Immature natural killer cell (primary cell): ENCODE measurements around the gene SAG. TPM values are rescaled to one million over a fixed set of nuclear protein-coding genes. Genes with fewer than 3 reads are reported as not detected.

Experiments
- DNase-seq, 3 donors: peaks; one replicate each; pipeline ENCODE4 v3.0.0; 2022; ENCODE audit warnings: mixed read lengths in 1 of 3
- H3K27ac Mint-ChIP-seq, 6 donors: one replicate each; pipeline ENCODE4 v1.8.0; 2020; ENCODE audit warnings: mixed read lengths in 6 of 6, mild to moderate bottlenecking in 5 of 6, inconsistent platforms in 4 of 6, moderate library complexity in 3 of 6
- H3K27me3 Mint-ChIP-seq, 3 donors: one replicate each; pipeline ENCODE4 v1.8.0; 2020 to 2021; ENCODE audit warnings: low read depth in 3 of 3, mild to moderate bottlenecking in 3 of 3, mixed read lengths in 3 of 3, moderate library complexity in 3 of 3, inconsistent platforms in 1 of 3
- H3K36me3 Mint-ChIP-seq, 3 donors: one replicate each; pipeline ENCODE4 v1.8.0; 2020; ENCODE audit warnings: mixed read lengths in 3 of 3, inconsistent platforms in 2 of 3, mild to moderate bottlenecking in 2 of 3
- H3K4me1 Mint-ChIP-seq, 2 donors: one replicate each; pipeline ENCODE4 v1.8.0; 2020; ENCODE audit warnings: inconsistent platforms in 2 of 2, mild to moderate bottlenecking in 2 of 2, mixed read lengths in 2 of 2, moderate library complexity in 1 of 2
- H3K4me3 Mint-ChIP-seq, 5 donors: one replicate each; pipeline ENCODE4 v1.8.0; 2020; ENCODE audit warnings: mild to moderate bottlenecking in 5 of 5, mixed read lengths in 5 of 5, inconsistent platforms in 3 of 5, moderate library complexity in 3 of 5
- H3K9me3 Mint-ChIP-seq, 6 donors: one replicate each; pipeline ENCODE4 v1.8.0; 2020; ENCODE audit warnings: mild to moderate bottlenecking in 6 of 6, mixed read lengths in 6 of 6, inconsistent platforms in 4 of 6, moderate library complexity in 3 of 6
- polyA plus RNA-seq, 3 donors: library from polyadenylated mRNA; unstranded; fragments of 300-500 nt; fragmentation: Illumina TruSeq; gene quantifications; one replicate each; pipeline ENCODE4 v1.2.3, GENCODE V29; 2021

Gene SAG
- polyA plus RNA-seq, 3 donors from 2014 or later = not detected

- H3K27me3 Mint-ChIP-seq = peaks cover 7 to 21% (median 16%) of the 10 kb centered on the region in 3 donors
- peaks cover 57 to 70% of the 10 kb centered on the region in 2 donors for H3K4me1 Mint-ChIP-seq
- peak overlapping the region; percentile 55 to 98 (median 88) for H3K27ac Mint-ChIP-seq
- peaks cover 43 to 65% (median 57%) of the 10 kb centered on the region in 3 donors for H3K36me3 Mint-ChIP-seq
- no peak for DNase-seq
- H3K4me3 Mint-ChIP-seq = peak overlapping the region in 3 of 5 donors; percentile 17 to 54 (median 51)
- no peaks in the 10 kb centered on the region for H3K9me3 Mint-ChIP-seq
Observed at GRCh38 chr2:233271693-233272092, 35.9 kb upstream of the SAG start.

GRCh38 chr2:233273120-233273519 is 34.5 kb upstream of the SAG start:
- peaks cover 47 to 56% of the 10 kb centered on the region in 2 donors for H3K4me1 Mint-ChIP-seq
- peaks cover 3 to 12% (median 8%) of the 10 kb centered on the region in 3 donors for H3K27me3 Mint-ChIP-seq
- no peak overlapping the region for H3K4me3 Mint-ChIP-seq
- H3K36me3 Mint-ChIP-seq = peaks cover 50 to 71% (median 62%) of the 10 kb centered on the region in 3 donors
- no peaks in the 10 kb centered on the region for H3K9me3 Mint-ChIP-seq
- peak overlapping the region in 4 of 6 donors; percentile 61 to 98 (median 84) for H3K27ac Mint-ChIP-seq
- DNase-seq = no peak

DNA sequence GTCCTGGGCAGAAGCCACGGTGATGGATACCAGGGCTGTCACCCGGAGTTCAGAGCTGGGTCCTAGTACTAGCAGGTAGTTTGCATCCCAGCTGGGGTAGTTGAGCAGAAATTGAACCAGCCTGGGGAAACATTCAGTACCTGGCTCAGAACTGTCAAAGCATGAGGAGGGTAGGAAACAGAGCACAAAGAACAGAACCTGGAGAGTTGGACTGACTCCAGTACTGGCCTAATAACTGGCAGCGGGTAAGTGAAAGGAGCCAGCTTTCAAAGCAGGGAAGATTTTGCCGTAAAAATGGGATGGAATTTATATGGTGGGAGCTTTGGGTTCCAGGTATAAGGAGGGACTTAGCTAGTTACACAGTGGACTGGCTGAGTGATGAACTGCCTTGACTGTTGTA is 32.4 kb upstream of the SAG start:
- peaks cover 57 to 87% (median 70%) of the 10 kb centered on the region in 3 donors for H3K36me3 Mint-ChIP-seq
- H3K9me3 Mint-ChIP-seq = no peaks in the 10 kb centered on the region
- DNase-seq = no peak
- peaks cover 28 to 38% of the 10 kb centered on the region in 2 donors for H3K4me1 Mint-ChIP-seq
- H3K27me3 Mint-ChIP-seq = peaks cover 0 to 6% (median 4%) of the 10 kb centered on the region in 3 donors
- H3K27ac Mint-ChIP-seq = peak overlapping the region in 4 of 6 donors; percentile 13 to 67 (median 35)
- no peak overlapping the region for H3K4me3 Mint-ChIP-seq

DNA sequence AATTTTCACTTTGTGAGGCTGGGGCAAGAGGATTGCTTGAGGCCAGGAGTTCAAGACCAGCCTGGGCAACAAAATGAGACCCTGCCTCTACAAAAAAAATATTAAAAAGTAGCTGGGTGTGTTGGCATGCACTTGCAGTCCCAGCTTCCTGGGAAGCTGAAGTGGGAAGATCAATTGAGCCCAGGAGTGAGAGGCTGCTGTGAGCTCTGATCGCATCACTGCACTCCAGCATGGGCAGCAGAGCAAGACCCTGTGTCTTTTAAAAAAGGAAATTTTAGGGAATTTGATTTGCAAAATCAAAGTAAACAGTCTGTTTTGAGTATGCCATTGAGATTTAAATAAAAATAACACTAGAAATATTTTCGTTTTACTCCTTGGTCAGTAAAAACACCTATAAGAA is 28.7 kb upstream of the SAG start:
- no peak for DNase-seq
- Mint-ChIP-seq H3K4me1 (peaks cover 33 to 36% of the 10 kb centered on the region in 2 donors), H3K9me3 (no peaks in the 10 kb centered on the region), H3K27me3 (peaks cover 0 to 4% (median 4%) of the 10 kb centered on the region in 3 donors), H3K27ac (peak overlapping the region in 1 of 6 donors; percentile 23), H3K4me3 (no peak overlapping the region), H3K36me3 (peaks cover 48 to 78% (median 55%) of the 10 kb centered on the region in 3 donors)

- DNase-seq = no peak
- Mint-ChIP-seq H3K27ac (peak overlapping the region; percentile 3 to 83 (median 70)), H3K27me3 (peaks cover 2 to 4% (median 4%) of the 10 kb centered on the region in 3 donors), H3K4me3 (no peak overlapping the region), H3K4me1 (peaks cover 35 to 40% of the 10 kb centered on the region in 2 donors), H3K9me3 (no peaks in the 10 kb centered on the region), H3K36me3 (peaks cover 40 to 72% (median 50%) of the 10 kb centered on the region in 3 donors)
Observed at GRCh38 chr2:233280114-233280693, 27.4 kb upstream of the SAG start.

DNA sequence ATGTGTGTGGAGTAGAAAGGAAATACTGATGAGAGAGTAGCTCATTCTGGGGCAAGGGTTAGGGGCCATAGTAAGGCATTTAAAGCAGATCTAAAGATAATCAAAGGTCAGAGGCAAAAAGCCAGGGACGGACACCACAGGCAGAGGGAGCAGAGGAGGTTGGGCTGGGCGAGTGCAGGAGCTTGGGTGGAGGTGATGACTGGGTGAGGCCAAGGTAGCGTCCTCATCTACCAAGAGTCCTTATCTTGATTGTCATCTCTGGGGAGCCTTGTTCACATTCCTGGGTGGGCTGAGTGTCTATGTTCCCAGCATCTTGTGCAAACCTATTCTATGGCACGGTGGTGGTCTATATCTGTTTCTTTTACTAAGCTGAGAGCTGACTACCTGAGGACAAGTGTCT is 26.1 kb upstream of the SAG start:
- no peak for DNase-seq
- peaks cover 37 to 71% (median 40%) of the 10 kb centered on the region in 3 donors for H3K36me3 Mint-ChIP-seq
- H3K27me3 Mint-ChIP-seq = peaks cover 2 to 4% (median 4%) of the 10 kb centered on the region in 3 donors
- H3K9me3 Mint-ChIP-seq = no peaks in the 10 kb centered on the region
- peak overlapping the region; percentile 7 to 87 (median 82) for H3K27ac Mint-ChIP-seq
- H3K4me1 Mint-ChIP-seq = peaks cover 35 to 40% of the 10 kb centered on the region in 2 donors
- peak overlapping the region; percentile 2 to 69 (median 66) for H3K4me3 Mint-ChIP-seq

- H3K4me1 Mint-ChIP-seq = peaks cover 35 to 40% of the 10 kb centered on the region in 2 donors
- peaks cover 2 to 4% (median 4%) of the 10 kb centered on the region in 3 donors for H3K27me3 Mint-ChIP-seq
- H3K27ac Mint-ChIP-seq = peak overlapping the region; percentile 7 to 87 (median 82)
- no peaks in the 10 kb centered on the region for H3K9me3 Mint-ChIP-seq
- H3K4me3 Mint-ChIP-seq = peak overlapping the region; percentile 16 to 69 (median 66)
- peak in 2 of 3 donors; percentile 34 to 47 for DNase-seq
- H3K36me3 Mint-ChIP-seq = peaks cover 37 to 72% (median 40%) of the 10 kb centered on the region in 3 donors
Observed at GRCh38 chr2:233281992-233282603, 25.5 kb upstream of the SAG start.

DNA sequence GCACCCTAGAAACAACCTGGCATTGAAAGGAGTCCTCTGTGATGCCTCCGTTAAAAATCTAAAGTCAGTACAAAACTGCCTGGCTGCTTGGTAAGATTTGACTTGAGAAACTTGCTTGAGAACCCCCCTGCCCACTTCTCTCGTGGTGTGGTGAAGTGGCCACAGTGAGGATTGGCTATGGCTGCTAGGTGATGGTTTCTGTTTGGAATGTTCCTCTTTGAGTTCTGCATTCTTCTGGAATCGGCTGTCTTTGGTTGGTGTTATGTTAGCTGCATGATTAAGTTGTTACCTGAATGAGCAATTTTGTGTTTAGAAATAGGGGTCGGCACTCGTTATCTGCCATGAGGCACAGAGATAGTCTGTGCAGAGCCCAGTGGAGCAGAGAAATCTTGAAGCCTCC is 21.7 kb upstream of the SAG start:
- Mint-ChIP-seq H3K27ac (peak overlapping the region in 3 of 6 donors; percentile 2 to 61 (median 13)), H3K9me3 (no peaks in the 10 kb centered on the region), H3K4me1 (peaks cover 28 to 37% of the 10 kb centered on the region in 2 donors), H3K36me3 (peaks cover 32 to 60% (median 34%) of the 10 kb centered on the region in 3 donors), H3K4me3 (no peak overlapping the region), H3K27me3 (peaks cover 4 to 5% (median 4%) of the 10 kb centered on the region in 3 donors)
- no peak for DNase-seq

DNA sequence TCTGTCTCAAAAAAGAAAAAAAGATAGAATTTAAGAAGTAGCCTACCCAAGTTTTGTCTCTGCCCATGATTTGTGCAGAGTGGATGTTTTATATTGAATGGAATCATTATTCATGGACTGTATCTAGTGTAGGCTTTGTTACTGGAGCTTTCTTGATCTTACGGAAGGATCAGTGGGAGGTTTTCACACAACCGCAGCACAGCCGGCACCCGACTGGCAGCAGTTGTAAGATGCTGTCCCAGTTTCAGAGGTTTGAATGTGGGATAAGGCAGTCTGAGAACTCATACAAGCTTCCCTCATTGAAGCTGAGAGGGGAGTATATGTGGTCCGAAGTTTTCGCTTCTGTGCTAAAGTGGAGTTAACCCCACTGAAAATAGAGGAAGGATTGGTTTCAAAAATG is 19.7 kb upstream of the SAG start:
- no peak for DNase-seq
- Mint-ChIP-seq H3K4me1 (peaks cover 9 to 18% of the 10 kb centered on the region in 2 donors), H3K27ac (peak overlapping the region in 2 of 6 donors; percentile 32 to 34), H3K9me3 (no peaks in the 10 kb centered on the region), H3K27me3 (peaks cover 0 to 4% (median 4%) of the 10 kb centered on the region in 3 donors), H3K4me3 (no peak overlapping the region), H3K36me3 (peaks cover 34 to 62% (median 38%) of the 10 kb centered on the region in 3 donors)

- peak overlapping the region in 2 of 6 donors; percentile 49 to 58 for H3K27ac Mint-ChIP-seq
- DNase-seq = no peak
- H3K4me3 Mint-ChIP-seq = no peak overlapping the region
- H3K27me3 Mint-ChIP-seq = peaks cover 0 to 4% (median 3%) of the 10 kb centered on the region in 3 donors
- peaks cover 37 to 67% (median 38%) of the 10 kb centered on the region in 3 donors for H3K36me3 Mint-ChIP-seq
- H3K9me3 Mint-ChIP-seq = no peaks in the 10 kb centered on the region
- peaks cover 4 to 13% of the 10 kb centered on the region in 2 donors for H3K4me1 Mint-ChIP-seq
Observed at GRCh38 chr2:233288663-233289062, 19.0 kb upstream of the SAG start.

DNA sequence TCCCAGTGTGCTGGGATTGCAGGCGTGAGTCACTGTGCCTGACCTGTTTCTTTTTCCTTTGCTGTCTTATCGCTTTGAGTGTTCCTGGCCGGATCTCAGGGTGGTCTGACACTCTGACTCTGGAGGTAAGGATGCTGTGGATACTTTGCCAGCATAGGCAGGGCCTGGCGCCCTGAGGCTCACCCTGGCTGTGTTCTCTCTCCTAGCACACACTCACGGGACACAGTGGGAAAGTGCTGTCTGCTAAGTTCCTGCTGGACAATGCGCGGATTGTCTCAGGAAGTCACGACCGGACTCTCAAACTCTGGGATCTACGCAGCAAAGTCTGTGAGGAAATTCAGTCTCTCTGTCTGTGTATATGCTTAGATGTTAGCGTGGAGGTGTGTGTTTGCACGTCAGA is 18.0 kb upstream of the SAG start:
- peaks cover 0 to 4% (median 3%) of the 10 kb centered on the region in 3 donors for H3K27me3 Mint-ChIP-seq
- H3K4me1 Mint-ChIP-seq = peaks cover 4 to 12% of the 10 kb centered on the region in 2 donors
- H3K4me3 Mint-ChIP-seq = no peak overlapping the region
- H3K27ac Mint-ChIP-seq = peak overlapping the region in 2 of 6 donors; percentile 38 to 62
- no peak for DNase-seq
- peaks cover 40 to 72% (median 46%) of the 10 kb centered on the region in 3 donors for H3K36me3 Mint-ChIP-seq
- no peaks in the 10 kb centered on the region for H3K9me3 Mint-ChIP-seq

- H3K4me1 Mint-ChIP-seq = peaks cover 1 to 6% of the 10 kb centered on the region in 2 donors
- DNase-seq = no peak
- H3K27ac Mint-ChIP-seq = peak overlapping the region in 5 of 6 donors; percentile 0 to 62 (median 28)
- no peaks in the 10 kb centered on the region for H3K9me3 Mint-ChIP-seq
- H3K4me3 Mint-ChIP-seq = no peak overlapping the region
- peaks cover 36 to 71% (median 44%) of the 10 kb centered on the region in 3 donors for H3K36me3 Mint-ChIP-seq
- H3K27me3 Mint-ChIP-seq = peaks cover 0 to 3% (median 1%) of the 10 kb centered on the region in 3 donors
Observed at GRCh38 chr2:233290051-233290845, 17.4 kb upstream of the SAG start.

DNA sequence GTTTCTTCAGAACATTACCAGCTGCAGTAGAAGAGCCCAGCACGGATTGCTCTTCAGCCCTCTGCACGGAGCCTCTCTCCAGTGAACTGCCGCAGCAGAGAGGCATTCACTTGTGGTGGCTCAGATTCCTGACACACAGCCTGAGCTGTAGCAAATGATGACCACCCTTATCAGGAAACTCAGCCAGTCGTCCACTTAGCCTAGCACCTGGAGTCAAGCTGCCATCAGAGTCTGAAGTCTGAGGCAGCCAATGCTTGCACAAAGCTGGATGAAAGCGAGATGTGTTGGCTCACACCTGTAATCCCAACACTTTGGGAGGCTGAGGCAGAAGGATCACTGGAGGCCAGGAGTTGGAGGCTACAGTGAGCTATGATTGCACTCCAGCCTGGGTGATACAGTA is 11.7 kb upstream of the SAG start:
- Mint-ChIP-seq H3K4me1 (peaks cover 0 to 5% of the 10 kb centered on the region in 2 donors), H3K36me3 (peaks cover 24 to 47% (median 39%) of the 10 kb centered on the region in 3 donors), H3K4me3 (no peak overlapping the region), H3K27me3 (peaks cover 0 to 2% (median 2%) of the 10 kb centered on the region in 3 donors), H3K9me3 (no peaks in the 10 kb centered on the region), H3K27ac (peak overlapping the region in 3 of 6 donors; percentile 17 to 71 (median 58))
- no peak for DNase-seq
